WI38 (cell line): ENCODE measurements around the gene COL6A2.

Experiments
- H3K4me3 ChIP-seq: 2 replicates; pipeline ENCODE4 v1.5.1; 2011; ENCODE audit warnings: low read depth, mild to moderate bottlenecking, control low read depth, low read length
- CTCF ChIP-seq: IDR thresholded peaks from 2 replicates; pipeline ENCODE4 v1.5.1; 2012; ENCODE audit warnings: low read depth, mild to moderate bottlenecking, control low read depth, low read length

Gene COL6A2

GRCh38 chr21:46178961-46179360, 81.0 kb downstream of the COL6A2 start:
- TF ChIP-seq CTCF, result no peak
- no peak overlapping the region for H3K4me3 ChIP-seq
